ENCODE data around the gene ARL14EPL.
"Not testable (repeated sequence)": the region's sequence is repeated elsewhere in the genome, so short reads cannot be mapped to it uniquely, and the experiment has no call there.

The ARL14EPL gene

GRCh38 chr5:116058346-116058936 is 26.2 kb downstream of the ARL14EPL start:
- no peak for FAIRE-seq

- FAIRE-seq: no peak
Measured at GRCh38 chr5:116062352-116062751, 30.1 kb downstream of the ARL14EPL start.

GRCh38 chr5:116063950-116064349 is 31.7 kb downstream of the ARL14EPL start:
- FAIRE-seq: no peak

GRCh38 chr5:116068028-116068632 is 35.9 kb downstream of the ARL14EPL start:
- FAIRE-seq: peak; percentile 96

- FAIRE-seq: no peak
Measured at GRCh38 chr5:116071211-116071610, 38.9 kb downstream of the ARL14EPL start.

- no peak for FAIRE-seq
Measured at GRCh38 chr5:116075191-116075831, 43.0 kb downstream of the ARL14EPL start.

- FAIRE-seq: no peak
Measured at GRCh38 chr5:116076496-116076895, 44.2 kb downstream of the ARL14EPL start.

GRCh38 chr5:116078199-116078598 is 45.9 kb downstream of the ARL14EPL start:
- FAIRE-seq: no peak

- no peak for FAIRE-seq
Measured at GRCh38 chr5:116084287-116084691, 52.0 kb downstream of the ARL14EPL start.

- no peak for FAIRE-seq
Measured at GRCh38 chr5:116084871-116085715, 52.8 kb downstream of the ARL14EPL start, which contains the start of gene COMMD10. TSS of gene COMMD10 (plus strand) at chr5:116085025.

GRCh38 chr5:116086309-116086708 is 54.0 kb downstream of the ARL14EPL start:
- FAIRE-seq: not testable (repeated sequence)

- FAIRE-seq: no peak
Measured at GRCh38 chr5:116088062-116088461, 55.8 kb downstream of the ARL14EPL start.

GRCh38 chr5:116090302-116090701 is 58.0 kb downstream of the ARL14EPL start:
- no peak for FAIRE-seq

GRCh38 chr5:116091416-116091815 is 59.1 kb downstream of the ARL14EPL start:
- FAIRE-seq: no peak

- no peak for FAIRE-seq
Measured at GRCh38 chr5:116097301-116097700, 65.0 kb downstream of the ARL14EPL start.

GRCh38 chr5:116098998-116099397 is 66.7 kb downstream of the ARL14EPL start:
- no peak for FAIRE-seq

GRCh38 chr5:116104941-116105340 is 72.7 kb downstream of the ARL14EPL start:
- FAIRE-seq: not testable (repeated sequence)

Measured in A204.1 (cell line).